ENCODE data around the gene CYTH1. TPM values are rescaled to one million over a fixed set of nuclear protein-coding genes. Genes with fewer than 3 reads are reported as not detected.

CYTH1 gene
- total RNA-seq, 4 donors from 2014 or later, result 42.1 to 86.7 (median 67.5) TPM

DNA sequence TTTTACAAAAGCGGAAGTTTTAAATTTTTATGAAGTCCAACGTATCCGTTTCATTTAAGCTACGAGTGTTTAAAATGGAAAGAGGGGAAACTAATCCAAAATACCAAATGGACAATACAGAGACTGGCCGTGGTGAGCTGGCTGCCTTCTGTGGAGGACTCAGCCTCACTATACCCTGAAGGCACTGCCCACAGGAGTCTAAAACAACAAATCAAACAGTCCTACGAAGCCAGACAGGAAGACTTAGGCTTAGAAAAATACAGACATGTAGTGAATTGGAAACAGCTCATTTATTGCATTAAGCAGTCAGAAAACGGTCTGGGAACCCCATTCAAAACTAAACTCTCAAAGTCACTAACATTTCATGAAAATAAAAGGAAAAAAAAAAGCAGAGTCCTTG, 75.1 kb downstream of the CYTH1 start:
- peak overlapping the region in 3 of 4 donors; percentile 50 to 70 (median 64) for H3K27ac ChIP-seq
- no peak overlapping the region for H3K4me3 ChIP-seq
- whole genome bisulfite sequencing, 2 donors, result 37 to 38% methylated on average over 7 of the region's 7 CpGs
- peaks cover 1 to 60% (median 5%) of the 10 kb centered on the region in 3 donors for H3K36me3 ChIP-seq
- TF ChIP-seq POLR2A (IDR thresholded peaks at IDR 0.05) (no peak), CTCF (IDR thresholded peaks at IDR 0.05) (no peak)
- no peak for DNase-seq
- no peaks in the 10 kb centered on the region for H3K9me3 ChIP-seq
- peaks cover 4 to 65% (median 8%) of the 10 kb centered on the region in 3 donors for H3K4me1 ChIP-seq
- no peaks in the 10 kb centered on the region for H3K27me3 ChIP-seq
- intact Hi-C loops (cut with DNase I), result loop anchor here (10.0 kb wide), 1 partner anchor 202 kb away; no protein-coding TSS in a partner anchor

- H3K36me3 ChIP-seq, result peaks cover 8 to 66% (median 11%) of the 10 kb centered on the region in 3 donors
- H3K27me3 ChIP-seq, result no peaks in the 10 kb centered on the region
- no peak for DNase-seq
- H3K4me3 ChIP-seq, result no peak overlapping the region
- H3K27ac ChIP-seq, result peak overlapping the region in 3 of 4 donors; percentile 50 to 70 (median 64)
- 36 to 38% methylated on average over 8 to 10 of the region's 10 CpGs for WGBS, 2 donors
- peaks cover 4 to 58% (median 8%) of the 10 kb centered on the region in 3 donors for H3K4me1 ChIP-seq
- intact Hi-C loops (cut with DNase I), result loop anchor here (10.0 kb wide), 1 partner anchor 202 kb away; no protein-coding TSS in a partner anchor
- TF ChIP-seq CTCF (IDR thresholded peaks at IDR 0.05) (no peak), POLR2A (IDR thresholded peaks at IDR 0.05) (no peak)
- H3K9me3 ChIP-seq, result no peaks in the 10 kb centered on the region
Measured at GRCh38 chr17:78706271-78706915, 75.7 kb downstream of the CYTH1 start.

DNA sequence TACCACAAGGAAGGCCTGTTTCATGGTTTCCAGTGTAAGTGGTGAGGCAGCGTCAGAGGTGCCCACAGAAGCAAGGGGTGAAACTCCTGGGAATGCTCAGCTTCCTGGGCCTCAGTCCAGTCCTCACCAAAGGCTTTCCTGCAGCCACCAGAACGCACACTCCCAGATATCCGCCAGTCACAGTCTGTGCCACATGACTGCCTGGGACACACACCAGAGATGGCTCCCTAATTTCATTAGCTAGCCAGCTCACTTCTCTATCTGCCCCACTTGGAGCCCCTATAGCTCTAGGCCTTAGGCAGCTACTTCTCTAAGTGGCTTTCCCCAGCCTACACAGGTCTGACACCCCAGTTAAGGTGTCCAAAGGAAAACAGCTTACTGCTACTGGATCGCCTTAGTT, 77.0 kb downstream of the CYTH1 start:
- intact Hi-C loops (cut with DNase I), result loop anchor here (10.0 kb wide), 1 partner anchor 200 kb away; no protein-coding TSS in a partner anchor
- Histone ChIP-seq H3K27ac (peak overlapping the region in 2 of 4 donors; percentile 64 to 70), H3K4me3 (no peak overlapping the region), H3K36me3 (peaks cover 13 to 79% (median 19%) of the 10 kb centered on the region in 3 donors), H3K4me1 (peaks cover 4 to 54% (median 8%) of the 10 kb centered on the region in 3 donors), H3K27me3 (no peaks in the 10 kb centered on the region), H3K9me3 (no peaks in the 10 kb centered on the region)
- DNase-seq, result no peak
- WGBS, 2 donors, result 88 to 92% methylated on average over 4 of the region's 4 CpGs
- no peak for TF ChIP-seq POLR2A (IDR thresholded peaks at IDR 0.05)
- TF ChIP-seq CTCF (IDR thresholded peaks at IDR 0.05), result no peak

DNA sequence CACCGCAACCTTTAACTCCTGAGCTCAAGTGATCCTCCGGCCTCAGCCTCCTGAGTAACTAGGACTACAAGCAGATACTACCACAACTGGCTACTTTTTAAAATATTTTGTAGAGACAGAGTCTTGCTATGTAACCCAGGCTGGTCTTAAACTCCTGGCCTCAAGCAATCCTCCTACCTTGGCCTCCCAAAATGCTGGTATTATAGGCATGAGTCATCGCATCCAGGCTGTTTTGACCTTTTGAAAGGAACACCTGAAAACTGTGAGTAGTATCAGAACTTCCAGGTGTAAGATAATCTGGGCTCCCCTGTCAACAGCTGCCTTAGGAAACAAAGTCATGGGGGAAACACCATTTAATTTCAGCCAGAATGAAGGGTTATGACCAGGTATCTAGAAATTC, 77.5 kb downstream of the CYTH1 start:
- Histone ChIP-seq H3K36me3 (peaks cover 13 to 84% (median 23%) of the 10 kb centered on the region in 3 donors), H3K27me3 (no peaks in the 10 kb centered on the region), H3K27ac (peak overlapping the region in 2 of 4 donors; percentile 64 to 70), H3K9me3 (no peaks in the 10 kb centered on the region), H3K4me3 (no peak overlapping the region), H3K4me1 (peaks cover 4 to 50% (median 8%) of the 10 kb centered on the region in 3 donors)
- no peak for TF ChIP-seq POLR2A (IDR thresholded peaks at IDR 0.05)
- TF ChIP-seq CTCF (IDR thresholded peaks at IDR 0.05), result no peak
- intact Hi-C loops (cut with DNase I), result loop anchor here (10.0 kb wide), 1 partner anchor 200 kb away; no protein-coding TSS in a partner anchor
- DNase-seq, result no peak
- WGBS, 2 donors, result 81 to 84% methylated on average over 3 of the region's 3 CpGs

DNA sequence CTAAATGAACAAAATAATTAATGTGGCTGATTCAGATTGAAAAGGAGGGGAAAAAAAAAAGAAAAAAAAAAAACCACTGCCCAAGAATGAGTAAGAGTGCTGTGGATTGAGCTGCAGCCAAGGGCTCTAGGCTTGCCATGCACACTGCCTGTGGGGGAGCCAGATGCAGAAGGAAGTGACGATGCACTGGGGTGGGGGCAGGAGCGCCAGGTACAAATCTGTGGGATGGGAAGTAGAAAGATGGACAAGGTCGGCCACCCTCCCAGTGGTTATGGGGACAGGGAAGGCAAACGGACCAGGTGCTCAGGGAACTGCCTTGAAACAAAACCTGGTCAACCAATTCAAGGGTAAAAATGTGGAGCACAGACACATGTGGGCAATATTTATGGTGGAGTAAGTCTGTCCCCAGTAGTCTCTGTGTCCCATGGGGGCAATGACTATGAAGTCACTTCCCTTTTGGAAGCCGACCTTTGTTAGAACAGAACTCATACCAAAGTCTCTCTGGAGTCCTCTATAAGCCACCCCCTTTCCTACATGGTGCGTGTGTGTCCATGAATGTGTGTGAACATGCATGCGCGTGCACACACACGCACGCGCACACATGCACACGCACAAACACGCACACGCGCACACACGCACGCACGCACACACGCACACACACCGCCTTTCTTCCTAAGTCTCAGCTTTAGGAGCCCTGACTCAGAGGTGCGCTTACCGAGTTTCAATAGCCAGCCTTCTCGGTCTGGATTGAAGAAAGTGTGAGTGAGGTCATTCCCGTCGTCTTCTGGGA, 84.3 kb downstream of the CYTH1 start:
- peaks cover 27 to 100% (median 66%) of the 10 kb centered on the region in 3 donors for H3K36me3 ChIP-seq
- H3K9me3 ChIP-seq, result no peaks in the 10 kb centered on the region
- no peak overlapping the region for H3K27ac ChIP-seq
- intact Hi-C loops (cut with DNase I), result no loop called here
- 84 to 85% methylated on average over 25 of the region's 25 CpGs for WGBS, 2 donors
- TF ChIP-seq POLR2A (IDR thresholded peaks at IDR 0.05), result no peak
- no peak for TF ChIP-seq CTCF (IDR thresholded peaks at IDR 0.05)
- DNase-seq, result no peak
- H3K27me3 ChIP-seq, result no peaks in the 10 kb centered on the region
- H3K4me1 ChIP-seq, result peaks cover 0 to 11% (median 0%) of the 10 kb centered on the region in 3 donors
- no peak overlapping the region for H3K4me3 ChIP-seq
